Midbrain (tissue), 1 donor: ENCODE data around the gene CRYGB.
"Not testable (repeated sequence)": the region's sequence is repeated elsewhere in the genome, so short reads cannot be mapped to it uniquely, and the experiment has no call there.

Experiments
- DNase-seq: peaks from one replicate; lab custom pipeline; 2025; lab: John Stamatoyannopoulos, UW

CRYGB gene

DNA sequence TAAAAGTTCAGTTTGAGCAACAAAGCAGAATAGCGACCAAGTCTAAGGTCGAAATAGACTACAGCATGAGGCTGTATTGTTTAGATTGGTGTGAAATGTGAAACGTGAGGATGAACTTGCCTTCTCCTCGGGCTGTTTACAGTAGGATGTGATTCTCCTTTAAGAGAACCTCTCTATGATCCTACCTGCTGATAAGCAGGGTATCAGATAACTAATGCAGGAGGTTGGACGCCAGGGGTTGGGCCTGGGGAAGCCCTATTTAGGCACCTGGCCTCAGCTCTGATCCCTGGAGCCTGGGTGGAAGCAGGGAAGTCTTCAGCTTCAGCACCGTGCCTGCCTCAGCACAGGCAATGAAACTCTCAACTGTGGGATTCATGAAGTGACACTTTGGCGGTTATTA lies 33.0 kb downstream of the CRYGB start:
- no peak for DNase-seq

DNA sequence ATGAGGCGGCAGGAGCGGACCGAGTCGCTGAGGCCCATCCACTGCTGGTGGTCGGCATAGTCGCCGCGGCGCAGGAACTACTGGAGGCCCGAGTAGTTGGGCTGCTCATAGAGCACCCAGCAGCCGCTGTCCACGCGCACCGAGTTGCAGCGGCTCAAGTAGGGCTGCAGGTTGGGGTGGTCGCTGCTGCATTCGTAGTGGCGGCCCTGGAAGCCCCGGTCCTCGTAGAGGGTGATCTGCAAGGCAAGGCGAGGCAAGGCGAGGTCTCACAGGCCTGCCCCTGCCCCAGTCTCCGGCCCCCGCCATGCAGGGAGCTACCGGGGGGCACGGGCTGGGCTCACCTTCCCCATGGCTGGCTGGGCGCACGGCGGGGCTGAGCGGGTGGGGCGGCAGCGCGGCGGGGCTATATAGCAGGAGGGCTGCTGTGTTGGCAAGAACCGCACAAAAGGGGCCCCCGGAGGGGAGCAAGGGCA lies 33.6 kb downstream of the CRYGB start:
- not testable (repeated sequence) for DNase-seq

- DNase-seq, result no peak
Observed at GRCh38 chr2:208103616-208104015, 42.3 kb downstream of the CRYGB start.

- DNase-seq, result peak; percentile 39
Observed at GRCh38 chr2:208101716-208102631, 44.0 kb downstream of the CRYGB start.

DNA sequence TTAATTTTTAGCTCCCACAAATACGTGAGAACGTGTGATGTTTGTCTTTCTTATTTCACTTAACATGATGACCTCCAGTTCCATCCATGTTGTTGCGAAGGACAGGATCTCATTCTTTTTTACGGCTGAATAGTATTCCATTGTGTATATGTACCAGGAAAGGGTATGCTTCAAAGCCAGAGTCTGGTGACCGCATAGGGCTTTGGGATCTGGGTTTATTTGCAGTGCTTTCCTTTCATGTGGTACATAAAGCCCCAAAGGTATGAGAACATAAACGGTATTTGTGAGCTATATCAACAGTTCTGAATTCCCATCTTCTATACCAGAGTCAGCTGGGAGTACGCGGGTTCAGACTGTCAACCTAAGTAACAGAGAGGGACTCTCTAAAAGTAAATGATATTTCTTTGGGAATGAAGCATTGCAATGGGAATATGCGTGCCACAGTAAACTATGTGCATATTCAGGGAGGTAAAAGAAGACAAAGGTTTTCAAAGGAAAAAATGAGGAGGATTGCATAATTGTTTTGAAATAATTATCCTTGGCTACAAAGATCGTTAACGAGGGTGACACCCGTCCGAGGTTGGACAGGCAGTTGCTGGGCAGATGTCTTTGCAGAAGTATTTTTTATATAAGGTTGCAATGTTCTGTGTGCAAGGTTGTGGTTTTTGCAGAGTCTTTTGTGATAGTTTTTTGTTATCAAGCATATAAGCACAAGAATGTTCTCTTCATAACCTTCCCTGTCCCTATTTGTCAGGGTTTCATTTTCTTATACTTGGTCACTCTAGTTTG lies 46.1 kb downstream of the CRYGB start:
- DNase-seq, result no peak

DNA sequence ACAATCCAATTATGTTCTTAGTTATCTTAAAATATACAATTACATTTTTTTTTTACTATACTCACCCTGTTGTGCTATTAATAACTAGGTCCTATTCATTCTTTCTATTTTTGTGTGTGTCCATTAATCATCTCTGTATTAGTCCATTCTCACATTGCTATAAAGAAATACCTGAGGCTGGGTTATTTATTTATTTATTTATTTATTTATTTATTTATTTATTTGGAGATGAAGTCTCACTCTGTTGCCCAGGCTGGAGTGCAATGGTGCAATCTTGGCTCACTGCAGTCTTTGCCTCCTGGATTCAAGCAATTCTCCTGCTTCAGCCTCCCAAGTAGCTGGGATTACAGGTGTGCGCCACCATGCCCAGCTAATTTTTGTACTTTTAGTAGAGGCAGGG lies 47.3 kb downstream of the CRYGB start:
- not testable (repeated sequence) for DNase-seq

DNA sequence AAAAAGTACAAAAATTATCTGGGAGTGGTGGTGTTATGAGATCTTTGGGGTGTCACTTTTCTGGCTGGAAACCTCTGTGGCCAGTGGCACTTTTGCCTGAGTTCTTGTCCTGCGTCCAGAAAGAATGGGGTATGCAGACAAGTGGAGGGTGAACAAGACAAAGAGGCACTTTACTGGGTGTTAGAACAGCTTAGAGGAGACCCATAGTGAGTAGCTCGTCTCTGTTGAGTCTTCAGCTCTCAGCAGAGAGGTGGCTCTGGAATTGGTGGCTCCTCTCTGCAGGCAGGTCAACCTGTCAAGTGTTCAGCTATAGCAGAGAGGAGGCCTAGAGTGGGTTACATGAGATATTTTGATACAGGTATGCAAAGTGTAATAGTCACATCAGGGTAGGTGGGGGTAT lies 47.7 kb downstream of the CRYGB start:
- no peak for DNase-seq

DNA sequence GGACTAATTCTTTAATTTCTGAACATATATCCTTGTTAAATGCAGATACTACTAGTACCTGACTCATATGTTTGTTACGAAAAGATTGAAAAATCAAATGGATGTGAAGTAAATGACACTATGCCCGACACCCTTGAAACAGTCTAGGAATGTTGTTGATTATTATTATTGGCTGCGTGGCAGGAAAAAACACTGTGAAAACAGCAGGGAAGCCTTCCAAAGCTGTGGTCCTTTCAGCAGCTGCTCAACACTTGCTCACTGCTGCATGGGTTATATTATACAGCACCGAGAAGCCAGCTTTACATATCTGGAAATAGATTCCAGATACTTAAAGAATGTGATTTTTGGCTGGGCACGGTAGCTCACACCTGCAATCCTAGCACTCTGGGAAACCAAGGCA lies 48.2 kb downstream of the CRYGB start:
- DNase-seq, result no peak

- DNase-seq, result no peak
Observed at GRCh38 chr2:208097313-208097712, 48.6 kb downstream of the CRYGB start.

GRCh38 chr2:208096080-208096479 lies 49.9 kb downstream of the CRYGB start:
- DNase-seq, result no peak

DNA sequence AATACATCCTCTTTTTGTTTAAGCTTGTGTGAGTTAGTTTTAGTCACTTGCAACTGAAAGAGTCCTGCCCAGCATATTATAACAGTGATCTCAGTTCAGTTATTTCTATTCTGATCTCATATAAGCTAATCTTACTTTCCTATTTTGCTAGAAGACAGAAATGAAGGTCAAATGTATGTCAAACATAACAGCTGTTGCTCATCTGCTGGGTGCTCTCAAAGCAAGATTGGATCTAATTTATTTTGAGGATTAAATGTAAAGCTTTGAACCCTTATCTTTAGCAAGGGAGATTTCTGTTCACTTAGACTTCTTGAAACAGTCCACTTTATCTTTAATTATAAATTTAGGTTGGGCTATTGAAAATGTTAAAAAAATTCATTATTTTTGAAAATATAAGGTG lies 52.8 kb downstream of the CRYGB start:
- DNase-seq, result no peak
